Endothelial cell of umbilical vein (primary cell): ENCODE data around the gene RAMP3. TPM values are rescaled to one million over a fixed set of nuclear protein-coding genes. Genes with fewer than 3 reads are reported as not detected.

Experiments
- BruUV-seq: library from RNA; stranded (reverse); fragments of 400-500 nt; replicated peaks from 2 replicates; lab custom pipeline; 2021; lab: Mats Ljungman, UMichigan
- CTCF ChIA-PET: fragments of 300-600, 350-600 bp; sonication (Branson Sonifier 250); formaldehyde crosslinking; loops from one replicate; lab custom pipeline; 2021; ENCODE audit warnings: antibody characterized with exemption, inconsistent platforms; lab: Charles Lee
- POLR2A ChIA-PET: fragments of 300-600, 350-600 bp; sonication (Branson Sonifier 250); formaldehyde crosslinking; loops from one replicate; lab custom pipeline; 2021; ENCODE audit warnings: antibody characterized with exemption, inconsistent platforms; lab: Charles Lee
- DNase-seq: peaks from one replicate; pipeline ENCODE4 v3.0.0-alpha.2; 2011; ENCODE audit warnings: low read depth, low spot score
- FAIRE-seq: peaks from 2 replicates; lab custom pipeline; 2011; peaks lifted over from hg19 to GRCh38; lab: Jason Lieb, UNC
- H2AFZ ChIP-seq: 2 replicates; pipeline ENCODE4 v1.6.0; 2012; ENCODE audit warnings: low read depth, low read length, control low read depth, inconsistent platforms
- H3K27ac ChIP-seq: 2 replicates; pipeline ENCODE4 v1.5.1; 2011; ENCODE audit warnings: low read depth, mild to moderate bottlenecking, control low read depth, low read length, moderate library complexity; ENCODE audit not compliant: insufficient read depth
- H3K27me3 ChIP-seq, 2 experiments: 2 replicates each; pipeline versions ENCODE4 v1.6.0 to v1.6.1; 2011; ENCODE audit warnings: low read length in 2 of 2, mixed read lengths in 1 of 2; ENCODE audit not compliant: control insufficient read depth in 2 of 2, insufficient read depth in 2 of 2
- H3K36me3 ChIP-seq, 2 experiments: 2 replicates in 1 of 2; 3 replicates in 1 of 2; pipeline ENCODE4 v1.5.1; 2011; ENCODE audit warnings: low read length in 2 of 2, mild to moderate bottlenecking in 1 of 2, moderate library complexity in 1 of 2; ENCODE audit not compliant: control insufficient read depth in 2 of 2, insufficient read depth in 2 of 2; ENCODE audit errors: extremely low read depth in 1 of 2
- H3K4me1 ChIP-seq: 3 replicates; pipeline ENCODE4 v1.5.1; 2011; ENCODE audit warnings: mild to moderate bottlenecking, low read length; ENCODE audit not compliant: control insufficient read depth, insufficient read depth; ENCODE audit errors: extremely low read depth
- H3K4me2 ChIP-seq: 2 replicates; pipeline ENCODE4 v1.6.1; 2011; ENCODE audit warnings: low read length, control low read depth, mixed read lengths; ENCODE audit not compliant: insufficient read depth
- H3K4me3 ChIP-seq, 3 experiments: fragments of 200-600 bp in 1 of 3; sonication (generic), shearing (Covaris generic) in 1 of 3; replicated peaks in 1 of 3; 2 replicates each; pipeline ENCODE4 v1.5.1; 2011 to 2016; ENCODE audit warnings: control low read depth in 3 of 3, low read length in 3 of 3, mild to moderate bottlenecking in 2 of 3, inconsistent platforms in 1 of 3, low read depth in 1 of 3, moderate library complexity in 1 of 3; ENCODE audit not compliant: insufficient read depth in 1 of 3
- H3K79me2 ChIP-seq: 2 replicates; pipeline ENCODE4 v1.6.0; 2012; ENCODE audit warnings: low read length, inconsistent platforms; ENCODE audit not compliant: control insufficient read depth, insufficient read depth
- H3K9ac ChIP-seq: replicated peaks from 2 replicates; pipeline ENCODE3; 2011; ENCODE audit warnings: low read length, control low read depth; ENCODE audit not compliant: insufficient read depth; ENCODE audit errors: extremely low read depth
- H3K9me1 ChIP-seq: replicated peaks from 3 replicates; pipeline ENCODE4 v1.6.0; 2011; ENCODE audit warnings: mild to moderate bottlenecking, low read length; ENCODE audit not compliant: control insufficient read depth, insufficient read depth; ENCODE audit errors: extremely low read depth
- H3K9me3 ChIP-seq: replicated peaks from 2 replicates; pipeline ENCODE4 v1.5.1; 2012; ENCODE audit warnings: low read length, inconsistent platforms; ENCODE audit not compliant: control insufficient read depth, insufficient read depth
- H4K20me1 ChIP-seq: replicated peaks from 2 replicates; pipeline ENCODE3; 2011; ENCODE audit warnings: mild to moderate bottlenecking, low read length; ENCODE audit not compliant: control insufficient read depth, insufficient read depth; ENCODE audit errors: extremely low read depth
- CTCF ChIP-seq, 2 donors: IDR thresholded peaks; 1 replicate in 1 of 2; 2 replicates in 1 of 2; pipeline ENCODE4 v1.5.1; 2011; ENCODE audit warnings: low read length in 2 of 2, mild to moderate bottlenecking in 2 of 2, moderate library complexity in 2 of 2, control low read depth in 1 of 2, inconsistent platforms in 1 of 2, low read depth in 1 of 2; ENCODE audit not compliant: insufficient read depth in 1 of 2; ENCODE audit errors: extremely low read depth in 1 of 2
- JUN ChIP-seq: IDR thresholded peaks from 2 replicates; pipeline ENCODE4 v1.6.1; 2011; ENCODE audit warnings: borderline replicate concordance, low read depth; ENCODE audit not compliant: insufficient read length, insufficient read depth
- POLR2A ChIP-seq: IDR thresholded peaks from 2 replicates; pipeline ENCODE4 v1.6.1; 2012; ENCODE audit warnings: low read depth, mild to moderate bottlenecking, control low read depth, low read length
- dilution Hi-C: fragments of 300-500 bp; cut with MboI; formaldehyde crosslinking; loops from one replicate; pipeline ENCODE4 v1.15.0; 2019; ENCODE audit warnings: low sequenced_read_pairs; ENCODE audit not compliant: extremely low pct_ligation_motif_present
- intact Hi-C: fragments of 100-400 bp; cut with micrococcal nuclease; formaldehyde crosslinking; loops from one replicate; pipeline ENCODE4 v1.10.0; 2022
- polyA plus RNA-seq, 4 experiments: library from polyadenylated mRNA; depleted of rRNA in 3 of 4; stranded (reverse) in 3 of 4; unstranded in 1 of 4; fragments of >200 nt; gene quantifications; 2 replicates each; pipeline versions ENCODE4 v1.2.1 to v1.2.3, GENCODE V29; 2011 to 2012; ENCODE audit warnings: missing spikeins in 1 of 4
- total RNA-seq: library from RNA; stranded (reverse); gene quantifications from 2 replicates; pipeline ENCODE4 v1.2.3, GENCODE V29; 2021

Gene RAMP3
- total and polyA plus RNA-seq, 2 donors (not counting 3 experiments of a cell fraction or from before 2014, with no cell fraction given) = not detected

- no peaks in the 10 kb centered on the region for H3K9me3 ChIP-seq
- H3K4me2 ChIP-seq = no peak overlapping the region
- dilution Hi-C loops = no loop called here
- H2AFZ ChIP-seq = no peak overlapping the region
- intact Hi-C loops = no loop called here
- POLR2A ChIA-PET = no interaction called here
- H3K79me2 ChIP-seq = no peaks in the 10 kb centered on the region
- H3K9ac ChIP-seq = no peak overlapping the region
- H3K36me3 ChIP-seq = no peaks in the 10 kb centered on the region
- no peak overlapping the region for H3K27ac ChIP-seq
- BruUV-seq = no TSS peak
- H3K4me3 ChIP-seq = no peak overlapping the region
- TF ChIP-seq POLR2A = no peak
- peaks cover 4 to 5% of the 10 kb centered on the region in 2 experiments for H3K27me3 ChIP-seq
- H3K4me1 ChIP-seq = no peaks in the 10 kb centered on the region
- DNase-seq = no peak
- H4K20me1 ChIP-seq = no peaks in the 10 kb centered on the region
- FAIRE-seq = no peak
- CTCF ChIA-PET = interaction anchor here (0.6 to 9.8 kb wide), 2 partner anchors 29 to 161 kb away, joined by 3 to 585 read pairs; no protein-coding TSS in a partner anchor
- H3K9me1 ChIP-seq = no peaks in the 10 kb centered on the region
Observed at GRCh38 chr7:45133877-45134276, 23.7 kb upstream of the RAMP3 start.

GRCh38 chr7:45136106-45137060, 21.2 kb upstream of the RAMP3 start:
- no peaks in the 10 kb centered on the region for H3K9me1 ChIP-seq
- H3K4me3 ChIP-seq = no peak overlapping the region
- no peaks in the 10 kb centered on the region for H3K9me3 ChIP-seq
- no peaks in the 10 kb centered on the region for H4K20me1 ChIP-seq
- no peak overlapping the region for H3K4me2 ChIP-seq
- H3K27ac ChIP-seq = no peak overlapping the region
- no peaks in the 10 kb centered on the region for H3K4me1 ChIP-seq
- no peak overlapping the region for H3K9ac ChIP-seq
- peak; percentile 73 for DNase-seq
- peak; percentile 85 for FAIRE-seq
- intact Hi-C loops (loop anchor here (1.0 kb wide), 6 partner anchors 25 to 548 kb away; partner anchors contain the start of gene TBRG4), dilution Hi-C loops (no loop called here)
- no peaks in the 10 kb centered on the region for H3K36me3 ChIP-seq
- BruUV-seq = no TSS peak
- peaks cover 4 to 5% of the 10 kb centered on the region in 2 experiments for H3K27me3 ChIP-seq
- POLR2A ChIA-PET = no interaction called here
- CTCF ChIA-PET = interaction anchor here (0.6 to 9.8 kb wide), 52 partner anchors 8 to 1337 kb away, joined by 3 to 585 read pairs (median 5); partner anchors contain the start of genes DDX56, H2AZ2, NACAD and TBRG4
- H2AFZ ChIP-seq = no peak overlapping the region
- TF ChIP-seq JUN (no peak), CTCF (IDR thresholded peaks at IDR 0.05; ENCODE audit: extremely low read depth in 1 of 2, insufficient read depth in 1 of 2, low read depth in 1 of 2, low read length in 2 of 2) (peak; percentile 79 to 83)
- no peaks in the 10 kb centered on the region for H3K79me2 ChIP-seq
